ENCODE data around the gene RND1. TPM values are rescaled to one million over a fixed set of nuclear protein-coding genes. Genes with fewer than 3 reads are reported as not detected.

RND1 gene
- total RNA-seq, 1 donor, result under 0.01 TPM

GRCh38 chr12:48822711-48823110 is 43.0 kb downstream of the RND1 start:
- H3K4me3 ChIP-seq (ENCODE audit: low read depth, low read length), result no peak overlapping the region
- DNase-seq (ENCODE audit: low read depth), result no peak
- TF ChIP-seq, protein P1, sequence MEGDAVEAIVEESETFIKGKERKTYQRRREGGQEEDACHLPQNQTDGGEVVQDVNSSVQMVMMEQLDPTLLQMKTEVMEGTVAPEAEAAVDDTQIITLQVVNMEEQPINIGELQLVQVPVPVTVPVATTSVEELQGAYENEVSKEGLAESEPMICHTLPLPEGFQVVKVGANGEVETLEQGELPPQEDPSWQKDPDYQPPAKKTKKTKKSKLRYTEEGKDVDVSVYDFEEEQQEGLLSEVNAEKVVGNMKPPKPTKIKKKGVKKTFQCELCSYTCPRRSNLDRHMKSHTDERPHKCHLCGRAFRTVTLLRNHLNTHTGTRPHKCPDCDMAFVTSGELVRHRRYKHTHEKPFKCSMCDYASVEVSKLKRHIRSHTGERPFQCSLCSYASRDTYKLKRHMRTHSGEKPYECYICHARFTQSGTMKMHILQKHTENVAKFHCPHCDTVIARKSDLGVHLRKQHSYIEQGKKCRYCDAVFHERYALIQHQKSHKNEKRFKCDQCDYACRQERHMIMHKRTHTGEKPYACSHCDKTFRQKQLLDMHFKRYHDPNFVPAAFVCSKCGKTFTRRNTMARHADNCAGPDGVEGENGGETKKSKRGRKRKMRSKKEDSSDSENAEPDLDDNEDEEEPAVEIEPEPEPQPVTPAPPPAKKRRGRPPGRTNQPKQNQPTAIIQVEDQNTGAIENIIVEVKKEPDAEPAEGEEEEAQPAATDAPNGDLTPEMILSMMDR (IDR thresholded peaks at IDR 0.05; ENCODE audit: insufficient read depth, low read depth, low read length), result no peak

- H3K4me3 ChIP-seq (ENCODE audit: low read depth, low read length), result no peak overlapping the region
- no peak for DNase-seq (ENCODE audit: low read depth)
- TF ChIP-seq, protein P1 (IDR thresholded peaks at IDR 0.05; ENCODE audit: insufficient read depth, low read depth, low read length), result no peak
These were observed 43.5 kb downstream of the RND1 start for GRCh38 chr12:48822139-48822538.

DNA sequence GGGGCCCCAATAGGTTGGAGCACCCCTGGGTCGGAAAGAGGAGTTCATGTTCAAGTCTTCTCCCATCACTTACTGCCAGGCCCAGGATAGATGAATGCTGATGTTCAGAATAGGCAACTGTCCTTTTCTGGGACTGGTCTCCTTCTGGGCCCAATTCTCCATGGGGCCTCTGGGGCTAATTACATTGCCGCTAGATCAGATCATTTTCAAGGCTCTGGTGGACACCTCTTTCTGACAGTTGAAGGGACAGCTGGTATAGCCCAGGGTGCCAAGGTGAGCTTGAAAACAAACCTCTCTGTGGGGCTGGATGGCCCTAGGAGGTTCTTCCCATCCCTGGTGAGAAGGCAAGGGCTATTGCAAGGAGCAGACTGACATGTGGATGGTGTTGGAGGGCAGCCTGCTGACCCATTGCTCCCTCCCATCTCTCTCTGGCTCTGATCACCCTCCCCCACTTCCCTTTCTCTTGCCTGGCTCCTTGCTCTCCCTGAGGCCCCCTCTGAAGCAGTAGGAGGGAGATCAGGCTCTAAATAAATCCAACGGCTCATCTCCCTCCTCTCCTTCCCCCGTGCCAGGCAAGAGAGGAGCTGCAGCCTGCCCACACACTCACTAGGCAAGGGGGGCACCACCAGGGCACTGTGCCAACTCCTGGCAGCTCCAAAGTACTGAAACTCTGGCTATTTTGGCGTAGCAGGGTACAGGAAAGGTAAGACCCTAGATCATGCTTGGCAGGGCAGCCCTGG is 45.5 kb downstream of the RND1 start:
- H3K4me3 ChIP-seq (ENCODE audit: low read depth, low read length), result no peak overlapping the region
- TF ChIP-seq, protein P1 (IDR thresholded peaks at IDR 0.05; ENCODE audit: insufficient read depth, low read depth, low read length), result no peak
- DNase-seq (ENCODE audit: low read depth), result no peak

DNA sequence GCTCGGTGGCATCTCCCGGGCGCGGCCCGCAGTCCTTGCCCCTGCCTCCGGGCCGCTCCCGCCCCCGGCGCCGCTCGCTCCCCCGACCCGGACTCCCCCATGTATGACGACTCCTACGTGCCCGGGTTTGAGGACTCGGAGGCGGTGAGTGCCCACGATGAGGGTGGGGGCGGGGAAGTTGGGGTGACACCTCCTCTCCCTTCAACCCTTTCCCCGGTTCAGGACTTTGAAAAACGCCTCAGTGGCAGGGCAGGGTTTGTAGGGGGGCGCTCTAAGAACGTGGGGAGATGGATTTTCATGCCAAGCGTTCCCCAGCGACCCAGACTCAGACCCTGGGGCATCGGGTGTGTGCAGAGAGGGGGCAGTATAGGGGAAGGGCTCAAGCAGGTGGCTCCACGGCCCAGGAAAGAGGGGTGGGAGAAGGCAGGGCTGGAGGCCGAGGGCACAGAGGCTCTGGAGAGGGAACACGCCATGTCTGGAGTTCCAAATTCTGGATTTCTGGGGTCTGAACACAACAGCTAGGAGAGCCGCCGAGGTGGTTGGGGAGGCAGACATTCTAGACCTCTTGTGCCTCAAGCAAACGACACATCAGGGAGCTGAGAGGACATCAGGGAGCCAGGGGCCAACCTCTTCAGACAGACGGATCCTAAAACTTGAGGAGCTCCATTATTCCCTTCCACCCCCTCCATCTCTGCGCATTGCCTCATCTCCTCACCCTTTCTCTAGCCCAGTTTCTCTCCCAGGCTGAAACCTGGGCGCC is 46.7 kb downstream of the RND1 start:
- peak; percentile 23 for DNase-seq (ENCODE audit: low read depth)
- TF ChIP-seq, protein P1 (IDR thresholded peaks at IDR 0.05; ENCODE audit: insufficient read depth, low read depth, low read length), result peak; percentile 43
- peak overlapping the region; percentile 80 for H3K4me3 ChIP-seq (ENCODE audit: low read depth, low read length)

GRCh38 chr12:48817873-48818830 is 47.5 kb downstream of the RND1 start, which contains the start of gene CACNB3:
Gene CACNB3, plus strand, starts transcription at chr12:48818496. Its CDS starts 434 bp downstream, at chr12:48818930.
- peak within 1 kb of the TSS; percentile 80 for H3K4me3 ChIP-seq (ENCODE audit: low read depth, low read length)
- DNase-seq (ENCODE audit: low read depth), result peak; percentile 39
- TF ChIP-seq, protein P1 (IDR thresholded peaks at IDR 0.05; ENCODE audit: insufficient read depth, low read depth, low read length), result no peak

DNA sequence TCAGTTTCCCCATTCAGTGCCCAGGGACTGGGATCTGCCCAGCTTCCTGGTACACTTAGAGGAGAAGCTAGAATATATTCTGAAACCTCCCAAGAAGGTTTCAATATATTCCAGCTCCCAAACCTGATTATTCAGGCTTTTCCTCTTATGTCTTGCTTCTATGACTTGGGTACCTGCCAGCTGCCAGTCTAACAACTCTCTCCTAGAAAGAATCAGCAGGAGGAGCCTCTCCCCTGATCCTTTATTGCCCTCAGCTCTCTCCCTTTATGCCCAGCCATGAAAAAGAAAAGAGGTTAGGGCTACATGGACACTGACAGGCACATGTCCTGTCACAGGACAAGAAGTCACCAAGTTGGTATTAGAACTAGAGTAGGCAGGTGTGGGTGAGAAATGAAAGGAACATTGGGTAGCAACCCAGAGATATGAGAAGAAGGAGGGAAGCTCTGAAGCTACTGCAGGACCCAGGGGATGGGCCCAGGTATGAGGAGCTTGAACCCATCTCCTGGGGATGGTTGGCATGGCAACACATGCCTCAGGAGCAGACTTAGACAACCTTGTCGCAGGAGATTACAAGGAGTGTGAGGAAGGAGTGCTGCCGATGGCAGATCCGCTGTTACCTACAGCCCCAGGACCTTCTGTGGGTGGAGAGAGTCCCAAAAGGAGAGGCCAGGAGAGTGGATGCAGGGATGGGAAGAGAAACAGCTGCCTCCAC is 49.4 kb downstream of the RND1 start:
- DNase-seq (ENCODE audit: low read depth), result no peak

More for the DNA sequence above, 49.4 kb downstream of the RND1 start:
- peak overlapping the region; percentile 81 for H3K4me3 ChIP-seq (ENCODE audit: low read depth, low read length)
- TF ChIP-seq, protein P1 (IDR thresholded peaks at IDR 0.05; ENCODE audit: insufficient read depth, low read depth, low read length), result no peak

Data from fibroblast of villous mesenchyme (primary cell).